ENCODE results near the gene SPATA7.
"Not testable (repeated sequence)": the region's sequence is repeated elsewhere in the genome, so short reads cannot be mapped to it uniquely, and the experiment has no call there.

Gene SPATA7, protein sequence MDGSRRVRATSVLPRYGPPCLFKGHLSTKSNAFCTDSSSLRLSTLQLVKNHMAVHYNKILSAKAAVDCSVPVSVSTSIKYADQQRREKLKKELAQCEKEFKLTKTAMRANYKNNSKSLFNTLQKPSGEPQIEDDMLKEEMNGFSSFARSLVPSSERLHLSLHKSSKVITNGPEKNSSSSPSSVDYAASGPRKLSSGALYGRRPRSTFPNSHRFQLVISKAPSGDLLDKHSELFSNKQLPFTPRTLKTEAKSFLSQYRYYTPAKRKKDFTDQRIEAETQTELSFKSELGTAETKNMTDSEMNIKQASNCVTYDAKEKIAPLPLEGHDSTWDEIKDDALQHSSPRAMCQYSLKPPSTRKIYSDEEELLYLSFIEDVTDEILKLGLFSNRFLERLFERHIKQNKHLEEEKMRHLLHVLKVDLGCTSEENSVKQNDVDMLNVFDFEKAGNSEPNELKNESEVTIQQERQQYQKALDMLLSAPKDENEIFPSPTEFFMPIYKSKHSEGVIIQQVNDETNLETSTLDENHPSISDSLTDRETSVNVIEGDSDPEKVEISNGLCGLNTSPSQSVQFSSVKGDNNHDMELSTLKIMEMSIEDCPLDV

DNA sequence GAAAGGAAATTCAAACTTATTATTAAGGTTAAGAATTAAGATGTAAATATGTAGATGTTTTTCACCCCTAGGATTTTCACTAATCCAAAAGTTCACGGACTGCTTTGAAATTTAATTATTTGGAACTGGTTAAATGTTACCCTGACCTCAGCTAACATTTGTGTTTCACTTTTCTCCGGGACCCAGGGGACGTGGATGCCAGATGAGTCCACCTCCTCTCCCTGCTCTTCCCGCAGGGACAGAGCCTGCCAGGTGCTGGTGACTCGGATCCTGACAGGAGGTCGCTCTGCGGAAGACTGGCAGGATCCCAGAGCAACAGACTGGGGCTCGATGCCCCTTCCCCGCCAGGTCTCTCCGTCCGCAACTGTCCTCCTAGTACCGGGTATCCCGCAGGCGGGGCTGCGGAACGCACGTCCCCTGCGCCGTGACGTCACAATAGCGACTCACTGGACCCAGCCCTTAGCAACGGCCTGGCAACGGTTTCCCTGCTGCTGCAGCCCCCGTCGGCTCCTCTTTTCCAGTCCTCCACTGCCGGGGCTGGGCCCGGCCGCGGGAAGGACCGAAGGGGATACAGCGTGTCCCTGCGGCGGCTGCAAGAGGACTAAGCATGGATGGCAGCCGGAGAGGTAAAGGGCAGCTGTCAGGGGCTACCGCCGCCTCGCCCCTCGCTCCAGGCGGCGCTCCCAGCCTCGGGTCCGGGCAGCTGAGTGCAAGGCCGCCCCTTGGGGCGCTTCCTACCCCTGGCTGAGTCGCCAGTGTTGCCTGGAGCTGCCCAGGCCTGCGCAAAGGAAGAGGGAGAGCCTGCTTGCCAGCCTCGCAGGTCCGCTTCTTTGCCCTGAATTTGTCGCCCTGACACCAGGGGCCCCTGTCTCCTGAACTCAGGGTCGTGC is at the start of gene SPATA7:
Gene SPATA7 (plus strand): TSS at position 446 of the 890 bp plus-strand sequence. CDS start 162 bp downstream, at position 608.
- peak; percentile 58 for DNase-seq

DNA sequence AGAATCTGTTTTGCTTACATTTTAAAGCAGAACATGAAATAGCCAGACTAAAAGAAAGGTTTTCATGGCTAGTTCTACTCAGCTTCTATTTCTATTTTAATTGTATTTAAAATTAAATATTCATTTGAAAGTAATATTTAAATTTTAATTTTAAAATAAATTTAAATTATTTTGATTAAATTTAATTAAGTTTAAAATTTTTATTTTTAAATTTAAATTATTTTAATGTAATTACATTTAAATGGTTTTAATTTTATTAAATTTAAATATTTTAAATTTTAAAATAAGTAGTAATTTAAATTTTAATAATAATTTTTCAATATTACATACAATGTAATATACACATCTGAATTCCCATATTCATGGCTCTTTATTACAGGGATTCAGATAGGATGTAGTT is 45.1 kb upstream of the SPATA7 start:
- DNase-seq = no peak

DNA sequence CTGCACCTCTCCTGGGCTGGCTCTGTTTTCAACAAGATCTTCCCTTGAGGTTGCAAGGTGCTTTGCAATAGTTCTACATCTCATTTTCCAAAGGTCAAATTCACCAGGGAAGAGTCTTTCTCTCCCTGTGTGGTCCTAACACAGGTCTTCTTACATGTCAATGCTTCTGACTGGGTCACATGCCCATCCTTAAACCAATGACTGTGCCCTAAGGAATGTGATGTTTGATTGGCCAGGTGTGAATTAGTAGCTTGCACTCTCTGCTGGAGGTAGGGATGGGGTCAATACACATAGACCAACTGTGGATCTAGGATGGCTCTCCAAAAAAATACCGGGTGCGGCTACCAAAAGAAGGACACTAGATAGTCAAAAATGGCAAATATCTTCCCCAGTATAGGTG is 42.5 kb upstream of the SPATA7 start:
- no peak for DNase-seq

DNA sequence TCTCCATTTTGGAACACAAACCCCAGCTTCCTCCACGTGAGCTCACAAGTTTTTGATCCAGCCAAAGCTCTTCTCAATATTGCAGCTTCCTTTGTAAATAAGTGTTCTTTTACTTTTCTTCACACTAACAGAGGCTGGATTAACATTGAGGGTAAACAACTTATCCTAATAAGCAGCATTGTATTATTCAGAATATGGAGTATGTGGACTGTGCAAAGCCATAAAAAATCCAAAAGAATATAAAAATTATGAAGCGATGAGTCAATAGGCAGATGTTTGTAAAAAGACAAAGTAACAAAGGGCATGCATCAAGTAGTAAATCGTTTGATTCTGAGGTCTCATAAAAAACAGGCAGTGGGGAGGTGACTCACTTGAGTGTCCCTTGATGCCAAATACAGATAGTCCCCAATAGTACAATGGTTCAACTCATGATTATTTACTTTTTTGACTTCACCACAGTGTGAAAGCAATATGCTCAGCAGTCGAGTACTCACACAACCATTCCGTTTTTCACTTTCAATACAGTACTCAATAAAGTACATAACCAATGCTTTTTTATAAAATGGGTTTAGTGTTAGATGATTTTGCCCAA is 39.3 kb upstream of the SPATA7 start:
- DNase-seq = no peak

DNA sequence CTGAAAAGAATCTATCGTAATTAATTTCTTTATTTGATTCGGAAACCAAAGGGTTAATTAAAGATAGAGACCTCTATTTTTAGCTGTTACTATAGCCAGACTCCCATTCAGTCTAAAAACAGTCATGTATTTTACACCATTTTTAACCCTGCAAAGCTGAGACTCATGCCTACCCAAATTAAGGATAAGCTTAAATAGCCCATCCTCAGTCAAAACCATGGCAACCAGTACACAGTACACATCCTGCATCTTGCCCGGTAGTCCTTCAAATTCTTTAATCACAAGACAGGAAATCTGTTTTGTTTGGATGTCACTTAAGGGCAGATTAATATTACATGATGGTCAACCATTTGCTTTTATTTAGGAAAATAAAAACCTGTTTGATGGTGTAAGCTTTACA is 36.9 kb upstream of the SPATA7 start:
- peak; percentile 1 for DNase-seq

DNA sequence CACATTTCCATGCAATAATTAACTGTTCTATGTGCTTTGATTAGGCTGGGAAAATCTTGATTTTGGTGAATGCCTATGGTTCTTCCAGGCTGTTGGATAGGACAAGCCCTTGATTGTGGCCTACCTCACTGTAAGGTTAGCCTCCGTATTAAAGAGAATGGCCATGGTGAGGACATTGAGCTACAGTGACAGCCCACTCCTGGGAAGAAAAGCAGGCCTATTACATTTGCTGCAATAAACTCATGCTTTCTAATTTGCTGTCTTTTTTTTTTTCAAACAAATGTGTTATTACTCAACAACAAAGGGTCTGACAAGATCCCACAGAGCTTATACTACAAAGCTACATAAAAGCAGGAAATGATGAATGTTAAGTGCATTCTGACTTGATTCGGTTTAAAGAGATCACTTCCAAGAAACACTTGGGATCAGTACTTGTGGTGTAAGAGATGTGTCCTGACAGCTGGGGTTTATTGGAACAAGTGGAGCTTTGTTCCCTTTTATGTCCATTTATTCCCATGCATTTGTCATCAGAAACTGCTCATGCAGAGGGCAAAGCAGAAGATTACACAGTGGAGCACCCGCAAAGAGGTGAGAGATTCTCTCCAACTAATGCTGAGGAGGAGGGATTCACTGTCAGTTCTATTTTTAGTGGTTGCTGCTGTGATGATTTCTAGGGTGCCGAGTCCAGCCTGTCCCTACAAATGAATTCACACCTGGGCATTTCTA is 33.3 kb upstream of the SPATA7 start:
- DNase-seq = peak; percentile 57

DNA sequence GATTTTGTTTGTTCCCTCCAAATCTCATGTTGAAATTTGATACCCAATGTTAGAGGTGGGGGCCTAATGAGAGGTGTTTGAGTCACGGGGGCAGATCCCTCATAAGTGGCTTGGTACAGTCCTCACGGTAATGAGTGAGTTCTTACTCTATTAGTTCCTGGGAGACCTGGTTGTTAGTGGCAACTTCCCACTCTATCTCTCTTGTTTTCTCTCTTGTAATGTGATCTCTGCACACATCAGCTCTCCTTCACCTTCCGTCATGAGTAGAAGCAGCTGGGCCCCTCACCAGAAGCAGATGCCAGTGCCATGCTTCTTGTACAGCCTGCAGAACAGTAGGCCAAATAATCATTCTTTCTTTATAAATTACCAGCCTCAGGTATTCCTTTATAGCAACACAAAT is 32.8 kb upstream of the SPATA7 start:
- peak; percentile 87 for DNase-seq

DNA sequence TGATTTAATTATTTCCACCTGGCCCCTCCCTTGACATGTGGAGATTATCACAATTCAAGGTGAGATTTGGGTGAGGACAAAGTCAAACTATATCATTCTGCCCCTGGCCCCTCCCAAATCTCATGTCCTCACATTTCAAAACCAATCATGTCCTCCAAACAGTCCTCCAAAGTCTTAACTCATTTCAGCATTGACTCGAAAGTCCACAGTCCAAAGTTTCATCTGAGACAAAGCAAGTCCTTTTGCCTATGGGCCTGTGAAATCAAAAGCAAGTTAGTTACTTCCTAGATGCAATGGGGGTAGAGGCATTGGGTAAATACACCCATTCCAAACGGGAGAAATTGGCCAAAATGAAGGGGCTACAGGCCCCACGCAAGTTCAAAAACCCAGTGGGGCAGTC is 31.1 kb upstream of the SPATA7 start:
- DNase-seq = no peak

DNA sequence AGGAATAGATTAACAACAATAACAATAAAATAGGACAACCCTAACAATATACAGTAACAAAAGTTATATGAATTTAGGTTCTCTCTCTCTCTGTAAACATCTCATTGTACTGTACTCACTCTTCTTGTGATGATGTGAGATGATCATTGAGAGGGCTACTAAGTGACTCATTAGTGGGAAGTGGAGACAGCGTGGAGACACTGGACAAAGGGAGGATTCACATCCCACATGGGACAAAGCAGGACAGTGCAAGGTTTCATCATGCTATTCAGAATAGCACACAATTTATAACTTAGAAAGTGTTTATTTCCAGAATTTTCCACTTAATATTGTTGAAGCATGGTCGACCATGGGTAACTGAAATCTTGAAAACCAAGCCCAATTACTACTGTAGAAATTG is 26.0 kb upstream of the SPATA7 start:
- DNase-seq = no peak

DNA sequence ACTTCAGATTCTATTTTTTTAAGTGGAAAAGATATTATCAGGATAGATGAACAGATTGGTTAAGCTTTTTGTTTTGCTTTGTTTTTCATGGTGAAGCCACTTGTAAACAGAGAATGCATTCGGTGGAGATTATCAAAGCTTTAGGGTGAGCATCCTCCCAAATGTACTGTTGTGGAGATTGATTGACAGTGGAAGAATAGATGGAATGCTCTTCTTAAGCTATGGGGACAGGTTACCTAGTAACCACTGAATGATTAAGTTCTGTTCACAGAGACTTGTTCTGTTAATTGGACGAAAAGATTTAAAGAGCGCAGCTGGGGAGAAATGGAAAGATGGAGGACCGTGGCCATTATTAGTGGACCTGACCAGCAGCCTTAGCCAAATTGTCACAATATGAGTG is 21.8 kb upstream of the SPATA7 start:
- no peak for DNase-seq

DNA sequence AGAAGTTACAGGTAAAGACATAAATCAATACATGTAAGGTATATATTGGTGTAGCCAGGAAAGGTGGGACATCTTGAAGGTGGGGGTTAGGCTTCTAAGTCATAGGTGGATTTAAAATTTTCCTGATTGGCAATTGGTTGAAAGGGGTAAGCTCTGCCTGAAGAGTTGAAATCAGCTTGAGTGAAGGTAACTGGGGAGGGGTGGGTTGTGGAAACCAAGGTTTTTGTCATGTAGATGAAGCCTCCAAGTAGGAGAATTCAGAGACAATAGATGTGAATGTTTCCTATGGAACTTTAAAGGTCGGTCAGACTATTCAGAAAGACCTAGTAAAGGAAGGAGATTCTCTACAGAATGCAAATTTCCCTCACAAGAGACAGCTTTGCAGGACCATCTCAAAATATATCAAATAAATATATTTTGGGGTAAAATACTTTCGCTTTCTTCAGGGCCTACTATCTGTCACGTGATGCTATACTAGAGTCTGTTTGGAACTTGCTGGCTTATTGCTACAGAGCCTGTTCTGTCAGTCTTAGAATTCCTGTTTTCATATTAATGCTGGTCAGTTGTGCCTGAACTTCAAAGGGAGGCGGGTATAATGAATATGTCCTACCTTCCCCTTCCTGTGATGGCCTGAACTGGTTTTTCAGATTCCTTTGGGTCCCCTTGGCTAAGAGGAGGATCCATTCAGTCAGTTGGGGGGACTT is 20.6 kb upstream of the SPATA7 start:
- DNase-seq = no peak

DNA sequence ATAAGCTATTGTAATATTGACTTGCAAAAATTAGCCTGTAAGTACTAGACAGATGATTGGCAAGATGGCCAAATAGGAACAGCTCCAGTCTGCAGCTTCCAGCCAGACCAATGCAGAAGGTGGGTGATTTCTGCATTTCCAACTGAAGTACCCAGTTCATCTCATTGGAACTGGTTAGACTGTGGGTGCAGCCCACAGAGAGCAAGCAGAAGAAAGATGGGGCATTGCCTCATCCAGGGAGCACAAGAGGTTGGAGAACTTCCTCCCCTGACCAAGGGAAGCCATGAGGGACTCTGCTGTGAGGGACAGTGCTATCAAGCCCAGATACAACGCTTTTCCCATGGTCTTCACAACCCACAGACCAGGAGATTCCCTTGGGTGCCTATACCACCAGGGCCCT is 16.0 kb upstream of the SPATA7 start:
- no peak for DNase-seq

DNA sequence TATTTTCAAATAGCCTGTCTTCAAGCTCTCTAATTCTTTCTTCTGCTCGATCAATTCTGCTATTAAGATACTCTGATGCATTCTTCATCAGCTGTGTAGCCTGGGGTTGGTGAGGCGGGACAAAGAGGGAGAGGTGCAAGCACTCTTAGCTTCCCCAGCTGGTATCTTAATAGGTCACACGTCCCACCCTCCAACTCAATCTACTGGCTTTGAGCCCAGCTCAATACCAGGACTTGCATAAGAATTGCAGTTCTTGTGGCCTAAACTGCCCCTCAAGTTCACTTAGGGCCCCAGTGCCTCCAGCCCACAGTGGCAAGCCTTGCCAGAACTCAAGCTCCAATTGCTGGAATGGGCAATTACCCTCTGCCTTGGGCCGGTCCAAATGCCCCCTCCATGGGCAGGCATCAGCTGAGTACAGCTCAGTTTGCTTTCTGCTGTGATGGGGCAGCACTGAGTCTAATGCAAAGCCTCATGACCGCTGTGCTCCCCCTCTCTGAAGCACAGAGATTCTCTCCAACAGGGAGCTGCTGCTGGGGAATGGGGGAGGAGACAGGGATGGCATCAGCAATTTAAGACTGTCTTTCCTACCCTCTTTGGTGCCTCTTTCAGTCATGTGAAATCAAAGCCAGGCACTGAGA is 5.6 kb upstream of the SPATA7 start:
- no peak for DNase-seq

DNA sequence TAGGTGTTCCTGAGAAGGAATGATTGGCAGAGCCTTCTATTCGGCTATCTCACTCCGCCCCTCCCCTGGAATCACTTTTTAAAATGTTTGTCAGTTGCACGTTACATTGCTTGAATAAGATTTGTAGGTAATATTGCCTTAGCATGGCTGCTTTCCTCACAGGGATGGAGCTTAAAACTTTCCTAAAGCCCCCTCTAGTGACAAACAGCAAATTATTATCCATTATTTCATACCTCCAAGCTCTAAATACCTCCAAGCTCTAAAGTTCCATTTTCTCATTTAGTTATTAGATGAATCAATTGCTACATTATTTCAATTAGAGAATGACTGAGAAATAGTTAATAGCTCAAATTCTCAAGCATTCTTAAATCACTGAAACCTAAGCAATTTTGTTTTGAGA is 5.1 kb upstream of the SPATA7 start:
- no peak for DNase-seq

DNA sequence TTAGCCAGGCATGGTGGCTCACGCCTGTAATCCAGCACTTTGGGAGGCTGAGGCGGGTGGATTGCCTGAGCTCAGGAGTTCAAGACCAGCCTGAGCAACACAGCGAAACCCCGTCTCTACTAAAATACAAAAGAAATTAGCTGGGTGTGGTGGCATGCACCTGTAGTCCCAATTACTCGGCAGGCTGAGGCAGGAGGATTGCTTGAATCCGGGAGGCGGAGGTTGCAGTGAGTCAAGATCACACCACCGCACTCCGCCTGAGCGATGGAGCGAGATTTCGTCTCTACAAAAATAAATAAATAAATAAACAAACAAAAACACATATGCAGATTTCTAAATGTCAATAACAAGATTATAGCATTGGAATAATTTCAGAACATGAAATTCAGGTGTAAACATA is 3.8 kb upstream of the SPATA7 start:
- DNase-seq = not testable (repeated sequence)

DNA sequence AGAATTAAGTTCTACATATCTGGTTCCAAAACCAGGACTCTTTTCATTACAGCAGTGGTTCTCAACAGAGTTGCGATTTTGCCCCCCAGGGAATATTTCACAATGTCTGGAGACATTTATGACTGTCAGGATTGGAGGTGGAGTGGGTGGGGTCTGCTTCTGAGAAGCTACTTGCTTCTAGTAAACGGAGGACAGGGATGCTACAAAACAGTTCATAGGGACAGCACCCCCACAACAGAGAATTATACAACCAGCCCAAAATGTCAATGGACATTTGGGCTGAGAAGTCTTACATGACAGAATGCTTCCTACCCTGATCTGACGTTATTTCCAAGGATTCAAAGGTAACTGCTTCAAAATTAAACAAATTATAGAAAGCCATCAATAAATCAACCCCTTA is 739 bp upstream of the SPATA7 start:
- DNase-seq = no peak

DNA sequence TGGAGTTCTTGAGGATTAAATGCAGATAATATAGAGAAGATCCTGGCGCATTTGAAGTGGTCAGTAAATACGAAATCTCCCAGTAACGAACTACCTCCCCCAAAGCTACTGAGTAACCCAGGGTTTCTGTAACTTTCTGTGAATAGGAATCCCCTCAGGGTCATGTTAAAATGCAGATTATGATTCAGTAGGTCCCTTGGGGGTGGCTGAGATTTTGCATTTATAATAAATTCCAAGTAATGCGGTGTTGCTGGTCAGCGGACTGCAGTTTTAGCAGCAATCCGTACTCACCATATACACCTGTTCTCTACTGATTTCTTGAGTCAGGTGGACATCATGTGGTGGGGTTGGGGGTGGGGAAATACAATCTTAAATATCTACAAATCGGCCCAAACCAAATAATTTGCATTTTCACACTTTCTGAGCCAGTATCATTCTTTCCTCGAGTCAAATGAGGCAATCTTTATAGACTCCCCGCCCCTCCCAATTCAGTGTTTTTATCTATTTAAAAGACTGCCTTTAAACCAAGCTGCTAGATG is 868 bp downstream of the SPATA7 start:
- no peak for DNase-seq

DNA sequence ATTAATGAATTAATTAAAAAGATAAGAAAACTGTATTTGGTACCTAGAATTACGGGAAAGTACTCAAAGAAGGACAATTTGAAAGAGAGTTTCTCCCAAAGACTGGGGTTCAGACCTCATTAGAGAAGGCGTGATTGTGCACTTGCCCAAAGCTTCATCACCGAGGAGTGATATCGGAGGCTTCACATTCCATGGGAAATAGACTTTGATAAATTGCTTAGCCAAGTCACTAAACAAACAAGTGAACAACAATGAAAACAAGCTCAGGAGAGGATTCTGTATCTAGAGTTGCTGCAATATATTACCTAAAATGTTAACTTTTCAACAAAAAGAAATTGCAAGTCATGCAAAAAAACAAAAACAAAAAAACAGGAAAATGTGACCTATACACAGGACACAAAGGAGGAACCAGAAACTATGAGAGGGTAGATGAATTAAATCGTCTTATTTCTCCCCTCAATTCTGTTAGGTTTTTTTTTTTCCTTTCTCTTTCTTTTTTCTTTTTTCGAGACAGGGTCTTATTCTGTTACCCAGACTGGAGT is 3.4 kb downstream of the SPATA7 start:
- DNase-seq = no peak

DNA sequence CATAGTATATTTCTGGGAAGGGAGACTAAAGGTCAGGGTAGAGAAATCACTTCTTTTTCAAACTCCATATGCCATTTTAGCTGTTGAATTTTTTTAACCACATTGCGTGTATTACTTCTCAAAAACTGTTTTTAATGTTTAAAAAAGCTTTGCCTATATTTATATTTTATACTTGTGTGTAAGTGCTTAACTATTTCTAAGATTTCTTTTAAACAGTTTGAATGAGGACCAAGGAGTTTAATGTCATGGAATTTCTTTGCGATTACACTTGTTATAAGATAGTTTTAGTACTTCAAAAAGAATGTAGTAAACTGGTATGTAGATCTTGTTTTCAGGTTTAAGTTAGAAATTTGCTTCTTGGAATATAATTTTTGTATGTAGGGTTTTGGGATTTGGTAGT is 7.2 kb downstream of the SPATA7 start:
- no peak for DNase-seq

DNA sequence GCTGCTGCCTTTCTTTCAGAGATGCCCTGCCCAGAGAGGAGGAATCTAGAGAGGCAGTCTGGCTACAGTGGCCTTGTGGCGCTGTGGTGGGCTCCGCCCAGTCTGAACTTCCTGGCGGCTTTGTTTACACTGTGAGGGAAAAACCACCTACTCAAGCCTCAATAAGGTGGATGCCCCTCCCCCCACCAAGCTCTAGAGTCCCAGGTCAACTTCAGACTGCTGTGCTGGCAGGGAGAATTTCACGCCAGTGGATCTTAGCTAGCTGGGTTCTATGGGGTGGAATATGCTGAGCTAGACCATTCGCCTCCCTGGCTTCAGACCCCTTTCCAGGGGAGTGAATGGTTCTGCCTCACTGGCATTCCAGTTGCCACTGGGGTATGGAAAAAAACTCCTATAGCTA is 25.6 kb downstream of the SPATA7 start:
- DNase-seq = no peak

DNA sequence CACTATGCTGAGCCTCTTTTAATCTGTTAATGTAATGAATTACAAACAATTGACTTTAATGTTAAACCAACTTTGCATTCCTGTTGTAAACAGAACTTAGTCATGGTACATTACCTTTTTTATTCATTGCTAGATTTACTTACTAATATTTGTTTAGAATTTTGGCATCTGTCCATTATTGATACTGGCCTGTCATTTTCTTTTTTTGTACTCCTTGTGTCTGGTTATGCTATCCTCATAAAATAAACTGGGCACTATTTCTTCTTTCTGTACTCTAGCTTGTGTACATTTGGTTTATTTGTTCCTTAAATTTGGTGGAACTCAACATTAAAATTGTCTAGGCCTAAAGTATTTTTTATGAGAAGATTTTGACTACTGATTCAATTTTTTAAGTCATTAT is 32.1 kb downstream of the SPATA7 start:
- DNase-seq = peak; percentile 23

All from NCI-H2029 (cell line).